GM12878 (cell line): ENCODE results near the gene VGF. TPM values are rescaled to one million over a fixed set of nuclear protein-coding genes. Genes with fewer than 3 reads are reported as not detected.

ENCODE experiments used
- FOS ChIP-seq: IDR thresholded peaks from 3 replicates; pipeline ENCODE4 v1.6.1; 2011; ENCODE audit warnings: borderline replicate concordance; ENCODE audit not compliant: insufficient read length; ENCODE audit errors: extremely low read depth
- MXI1 ChIP-seq: fragments of 150-350 bp; IDR thresholded peaks from 2 replicates; pipeline ENCODE4 v1.6.1; 2011; ENCODE audit warnings: low read depth, mild to moderate bottlenecking, inconsistent platforms, low read length, improper control_type of control experiment
- NR2F1 ChIP-seq: fragments of 450-650 bp; conservative IDR thresholded peaks from 2 replicates; pipeline ENCODE4 v1.6.1; 2017; ENCODE audit warnings: mild to moderate bottlenecking
- PAX8 ChIP-seq: fragments of 450-650 bp; IDR thresholded peaks from 2 replicates; pipeline ENCODE4 v1.6.1; 2017; ENCODE audit warnings: mild to moderate bottlenecking, moderate library complexity
- PKNOX1 ChIP-seq: fragments of 450-650 bp; IDR thresholded peaks from 2 replicates; pipeline ENCODE4 v1.6.1; 2016; ENCODE audit warnings: mild to moderate bottlenecking
- TAF1 ChIP-seq: IDR thresholded peaks from 2 replicates; pipeline ENCODE4 v1.6.1; 2011; ENCODE audit warnings: mild to moderate bottlenecking, low read depth, low read length, borderline replicate concordance
- polyA plus RNA-seq, 11 experiments: library from polyadenylated mRNA; depleted of rRNA in 4 of 11; unstranded in 6 of 11; stranded (reverse) in 5 of 11; fragments of >200 nt; fragmentation: Nextera tagmentation in 4 of 11; fragmentation: Illumina TruSeq in 1 of 11; extraction: Ambion mirVana in 4 of 11; extraction: Trizol in 1 of 11; gene quantifications; 1 replicate in 1 of 11; 2 replicates in 10 of 11; pipeline versions ENCODE4 v1.2.1 to v1.2.3, GENCODE V29; 2011 to 2016; ENCODE audit warnings: inconsistent platforms in 2 of 11, missing spikeins in 2 of 11, low read depth in 1 of 11
- total RNA-seq, 4 experiments: library from RNA; depleted of rRNA in 3 of 4; stranded (reverse); fragments of >200 nt in 3 of 4; fragmentation: Illumina TruSeq in 1 of 4; extraction: Trizol in 1 of 4; gene quantifications; 2 replicates each; pipeline versions ENCODE4 v1.2.1 to v1.2.3, GENCODE V29; 2013 to 2021
- TF ChIP-seq, protein P1 (sequence below): IDR thresholded peaks from 2 replicates; pipeline ENCODE4 v1.6.1; 2012; ENCODE audit warnings: low read length, inconsistent platforms
- TF ChIP-seq, protein P2 (sequence below): IDR thresholded peaks from 2 replicates; pipeline ENCODE4 v1.6.1; 2011; ENCODE audit warnings: mild to moderate bottlenecking, low read depth, low read length, moderate library complexity; ENCODE audit not compliant: insufficient replicate concordance
- TF ChIP-seq, protein P3 (sequence below): fragments of 450-650 bp; IDR thresholded peaks from 2 replicates; pipeline ENCODE4 v1.6.1; 2018; ENCODE audit warnings: mild to moderate bottlenecking, low read depth, moderate library complexity; ENCODE audit not compliant: partially characterized antibody

VGF gene
- total and polyA plus RNA-seq, 10 of the 15 experiments (the other 5 are each of a cell fraction or from before 2014, with no cell fraction given) = 0.09 to 0.25 (median 0.17) TPM; not detected in 6

- TF ChIP-seq PKNOX1 (no peak), PAX8 (no peak), TAF1 (no peak), MXI1 (no peak), NR2F1 (no peak), FOS (no peak)
- TF ChIP-seq, protein P1, sequence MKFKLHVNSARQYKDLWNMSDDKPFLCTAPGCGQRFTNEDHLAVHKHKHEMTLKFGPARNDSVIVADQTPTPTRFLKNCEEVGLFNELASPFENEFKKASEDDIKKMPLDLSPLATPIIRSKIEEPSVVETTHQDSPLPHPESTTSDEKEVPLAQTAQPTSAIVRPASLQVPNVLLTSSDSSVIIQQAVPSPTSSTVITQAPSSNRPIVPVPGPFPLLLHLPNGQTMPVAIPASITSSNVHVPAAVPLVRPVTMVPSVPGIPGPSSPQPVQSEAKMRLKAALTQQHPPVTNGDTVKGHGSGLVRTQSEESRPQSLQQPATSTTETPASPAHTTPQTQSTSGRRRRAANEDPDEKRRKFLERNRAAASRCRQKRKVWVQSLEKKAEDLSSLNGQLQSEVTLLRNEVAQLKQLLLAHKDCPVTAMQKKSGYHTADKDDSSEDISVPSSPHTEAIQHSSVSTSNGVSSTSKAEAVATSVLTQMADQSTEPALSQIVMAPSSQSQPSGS = no peak
- TF ChIP-seq, protein P2, sequence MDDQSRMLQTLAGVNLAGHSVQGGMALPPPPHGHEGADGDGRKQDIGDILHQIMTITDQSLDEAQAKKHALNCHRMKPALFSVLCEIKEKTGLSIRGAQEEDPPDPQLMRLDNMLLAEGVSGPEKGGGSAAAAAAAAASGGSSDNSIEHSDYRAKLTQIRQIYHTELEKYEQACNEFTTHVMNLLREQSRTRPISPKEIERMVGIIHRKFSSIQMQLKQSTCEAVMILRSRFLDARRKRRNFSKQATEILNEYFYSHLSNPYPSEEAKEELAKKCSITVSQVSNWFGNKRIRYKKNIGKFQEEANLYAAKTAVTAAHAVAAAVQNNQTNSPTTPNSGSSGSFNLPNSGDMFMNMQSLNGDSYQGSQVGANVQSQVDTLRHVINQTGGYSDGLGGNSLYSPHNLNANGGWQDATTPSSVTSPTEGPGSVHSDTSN = no peak
- TF ChIP-seq, protein P3, sequence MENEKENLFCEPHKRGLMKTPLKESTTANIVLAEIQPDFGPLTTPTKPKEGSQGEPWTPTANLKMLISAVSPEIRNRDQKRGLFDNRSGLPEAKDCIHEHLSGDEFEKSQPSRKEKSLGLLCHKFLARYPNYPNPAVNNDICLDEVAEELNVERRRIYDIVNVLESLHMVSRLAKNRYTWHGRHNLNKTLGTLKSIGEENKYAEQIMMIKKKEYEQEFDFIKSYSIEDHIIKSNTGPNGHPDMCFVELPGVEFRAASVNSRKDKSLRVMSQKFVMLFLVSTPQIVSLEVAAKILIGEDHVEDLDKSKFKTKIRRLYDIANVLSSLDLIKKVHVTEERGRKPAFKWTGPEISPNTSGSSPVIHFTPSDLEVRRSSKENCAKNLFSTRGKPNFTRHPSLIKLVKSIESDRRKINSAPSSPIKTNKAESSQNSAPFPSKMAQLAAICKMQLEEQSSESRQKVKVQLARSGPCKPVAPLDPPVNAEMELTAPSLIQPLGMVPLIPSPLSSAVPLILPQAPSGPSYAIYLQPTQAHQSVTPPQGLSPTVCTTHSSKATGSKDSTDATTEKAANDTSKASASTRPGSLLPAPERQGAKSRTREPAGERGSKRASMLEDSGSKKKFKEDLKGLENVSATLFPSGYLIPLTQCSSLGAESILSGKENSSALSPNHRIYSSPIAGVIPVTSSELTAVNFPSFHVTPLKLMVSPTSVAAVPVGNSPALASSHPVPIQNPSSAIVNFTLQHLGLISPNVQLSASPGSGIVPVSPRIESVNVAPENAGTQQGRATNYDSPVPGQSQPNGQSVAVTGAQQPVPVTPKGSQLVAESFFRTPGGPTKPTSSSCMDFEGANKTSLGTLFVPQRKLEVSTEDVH = no peak
- TF ChIP-seq, all 136 proteins: peak for 0
Measured at GRCh38 chr7:101137651-101138212, 27.6 kb downstream of the VGF start (continued).
